K562 (cell line): ENCODE measurements around the gene CTCF. TPM values are rescaled to one million over a fixed set of nuclear protein-coding genes. Genes with fewer than 3 reads are reported as not detected.

Experiments
- ARHGAP35 ChIP-seq: fragments of 450-650 bp; IDR thresholded peaks from 2 replicates; pipeline ENCODE4 v1.6.1; 2018; ENCODE audit not compliant: partially characterized antibody
- DDX20 ChIP-seq: fragments of 450-650 bp; IDR thresholded peaks from 2 replicates; pipeline ENCODE4 v1.6.1; 2016; ENCODE audit warnings: missing genetic modification characterization, low read depth, mild to moderate bottlenecking, missing compliant biosample characterization, moderate library complexity
- DLX4 ChIP-seq: fragments of 250-450 bp; sonication (Bioruptor Pico); IDR thresholded peaks from 2 replicates; pipeline ENCODE4 v1.6.1; 2021; ENCODE audit warnings: mild to moderate bottlenecking
- EP300 ChIP-seq: IDR thresholded peaks from 2 replicates; pipeline ENCODE4 v1.6.1; 2012; ENCODE audit warnings: low read length, improper control_type of control experiment
- FOXP4 ChIP-seq: sonication (generic); formaldehyde crosslinking; IDR thresholded peaks from 2 replicates; pipeline ENCODE4 v1.8.0; 2022; ENCODE audit warnings: mild to moderate bottlenecking, missing genetic modification reagents, borderline replicate concordance
- IRF2 ChIP-seq: sonication (generic); formaldehyde crosslinking; IDR thresholded peaks from 2 replicates; pipeline ENCODE4 v1.8.1; 2022; ENCODE audit warnings: mild to moderate bottlenecking, missing genetic modification reagents
- MTA3 ChIP-seq: fragments of 450-650 bp; formaldehyde crosslinking; IDR thresholded peaks from 2 replicates; pipeline ENCODE4 v1.6.1; 2017; ENCODE audit warnings: mild to moderate bottlenecking, borderline replicate concordance
- RUNX1 ChIP-seq: sonication (generic); IDR thresholded peaks from 2 replicates; pipeline ENCODE4 v1.6.1; 2016; ENCODE audit warnings: antibody characterized with exemption, low read depth
- SIX5 ChIP-seq, 2 experiments: IDR thresholded peaks; 2 replicates each; pipeline ENCODE4 v1.6.1; 2011; ENCODE audit warnings: low read length in 2 of 2, borderline replicate concordance in 1 of 2, low read depth in 1 of 2, mild to moderate bottlenecking in 1 of 2, moderate library complexity in 1 of 2; ENCODE audit not compliant: insufficient read depth in 1 of 2
- SUPT5H ChIP-seq: fragments of 450-650 bp; IDR thresholded peaks from 2 replicates; pipeline ENCODE4 v1.6.1; 2016
- TEAD4 ChIP-seq, 2 experiments: sonication (generic) in 1 of 2; formaldehyde crosslinking in 1 of 2; IDR thresholded peaks; 2 replicates each; pipeline versions ENCODE4 v1.6.1 to v1.8.0; 2012 to 2022; ENCODE audit warnings: borderline replicate concordance in 1 of 2, inconsistent platforms in 1 of 2, low read length in 1 of 2, mild to moderate bottlenecking in 1 of 2, missing genetic modification reagents in 1 of 2
- U2AF1 ChIP-seq: fragments of 200-400 bp; formaldehyde crosslinking; optimal IDR thresholded peaks from 2 replicates; pipeline ENCODE3; 2017; ENCODE audit warnings: mild to moderate bottlenecking, low read depth, low read length, moderate library complexity
- ZBTB26 ChIP-seq: fragments of 450-650 bp; formaldehyde crosslinking; IDR thresholded peaks from 2 replicates; pipeline ENCODE4 v1.4.0; 2022; ENCODE audit warnings: missing genetic modification characterization
- ZNF316 ChIP-seq: fragments of 450-650 bp; IDR thresholded peaks from 2 replicates; pipeline ENCODE4 v1.6.1; 2016
- ZNF584 ChIP-seq: fragments of 200-800 bp; sonication (Bioruptor generic); IDR thresholded peaks from 2 replicates; pipeline ENCODE4 v1.6.1; 2016; ENCODE audit warnings: low read depth, mild to moderate bottlenecking, missing genetic modification characterization, missing compliant biosample characterization
- ZNF79 ChIP-seq: fragments of 250-450 bp; sonication (Bioruptor Pico); IDR thresholded peaks from 2 replicates; pipeline ENCODE4 v1.4.0; 2020; ENCODE audit warnings: low read depth, mild to moderate bottlenecking, moderate library complexity
- polyA plus RNA-seq, 8 experiments: library from polyadenylated mRNA; depleted of rRNA in 4 of 8; stranded (reverse) in 5 of 8; unstranded in 3 of 8; fragments of >200 nt; fragmentation: Nextera tagmentation in 2 of 8; fragmentation: Illumina TruSeq in 1 of 8; extraction: Ambion mirVana in 2 of 8; extraction: Trizol in 1 of 8; gene quantifications; 2 replicates each; pipeline versions ENCODE4 v1.2.1 to v1.2.3, GENCODE V29; 2011 to 2014; ENCODE audit warnings: inconsistent platforms in 1 of 8, missing spikeins in 1 of 8
- total RNA-seq, 7 experiments: library from RNA; depleted of rRNA in 6 of 7; stranded (reverse); fragments of >200 nt in 6 of 7; fragmentation: Illumina TruSeq in 2 of 7; extraction: Trizol in 2 of 7; gene quantifications; 2 replicates each; pipeline versions ENCODE4 v1.2.1 to v1.2.3, GENCODE V29; 2011 to 2021; ENCODE audit warnings: low replicate concordance in 1 of 7
- TF ChIP-seq, protein P1 (sequence below): fragments of 250-450 bp; sonication (Bioruptor Pico); IDR thresholded peaks from 2 replicates; pipeline ENCODE4 v1.4.0; 2020; ENCODE audit warnings: mild to moderate bottlenecking, moderate library complexity, borderline replicate concordance
- TF ChIP-seq, protein P2 (sequence below): fragments of 250-450 bp; sonication (Bioruptor Pico); IDR thresholded peaks from 2 replicates; pipeline ENCODE4 v1.5.0; 2020; ENCODE audit warnings: mild to moderate bottlenecking
- TF ChIP-seq, protein P3 (sequence below): fragments of 450-650 bp; IDR thresholded peaks from 2 replicates; pipeline ENCODE4 v1.7.0; 2016; ENCODE audit warnings: borderline replicate concordance

The CTCF gene
- total and polyA plus RNA-seq, 9 of the 15 experiments (the other 6 are each of a cell fraction or from before 2014, with no cell fraction given), result 7.8 to 49.2 (median 33.9) TPM

DNA sequence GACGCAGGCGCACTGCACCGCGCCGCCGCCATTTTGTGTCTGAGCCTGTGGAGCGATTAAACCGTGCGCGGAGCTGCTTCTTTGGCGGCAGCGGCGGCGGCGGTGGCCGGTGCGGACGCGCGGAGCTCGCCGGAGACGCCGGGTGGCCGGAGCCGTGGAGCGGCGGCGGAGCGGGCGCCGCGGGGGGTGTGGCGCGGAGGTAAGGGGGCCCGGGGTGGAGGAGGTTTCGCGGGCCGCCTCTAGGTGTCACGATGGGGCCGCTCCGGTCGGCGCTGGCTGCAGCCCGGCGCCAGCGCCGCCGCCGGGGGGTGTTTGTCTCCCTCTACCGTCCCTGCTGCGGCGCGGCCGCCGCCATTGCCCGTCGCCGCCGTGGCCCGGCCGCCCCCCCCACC is at the start of gene CTCF (continued):
- TF ChIP-seq FOXP4 (CRISPR knock-in tag), result no peak
- TF ChIP-seq TEAD4 (IDR thresholded peaks at IDR 0.05; ENCODE audit: low read length), result no peak
- TF ChIP-seq TEAD4 (CRISPR knock-in tag; IDR thresholded peaks at IDR 0.05; ENCODE audit: borderline replicate concordance), result no peak
- no peak for TF ChIP-seq SUPT5H
- TF ChIP-seq ZBTB26 (CRISPR knock-in tag), result no peak
- no peak for TF ChIP-seq ZNF584
- TF ChIP-seq DDX20, result no peak
- no peak for TF ChIP-seq RUNX1
- no peak for TF ChIP-seq U2AF1
- TF ChIP-seq, protein P1, sequence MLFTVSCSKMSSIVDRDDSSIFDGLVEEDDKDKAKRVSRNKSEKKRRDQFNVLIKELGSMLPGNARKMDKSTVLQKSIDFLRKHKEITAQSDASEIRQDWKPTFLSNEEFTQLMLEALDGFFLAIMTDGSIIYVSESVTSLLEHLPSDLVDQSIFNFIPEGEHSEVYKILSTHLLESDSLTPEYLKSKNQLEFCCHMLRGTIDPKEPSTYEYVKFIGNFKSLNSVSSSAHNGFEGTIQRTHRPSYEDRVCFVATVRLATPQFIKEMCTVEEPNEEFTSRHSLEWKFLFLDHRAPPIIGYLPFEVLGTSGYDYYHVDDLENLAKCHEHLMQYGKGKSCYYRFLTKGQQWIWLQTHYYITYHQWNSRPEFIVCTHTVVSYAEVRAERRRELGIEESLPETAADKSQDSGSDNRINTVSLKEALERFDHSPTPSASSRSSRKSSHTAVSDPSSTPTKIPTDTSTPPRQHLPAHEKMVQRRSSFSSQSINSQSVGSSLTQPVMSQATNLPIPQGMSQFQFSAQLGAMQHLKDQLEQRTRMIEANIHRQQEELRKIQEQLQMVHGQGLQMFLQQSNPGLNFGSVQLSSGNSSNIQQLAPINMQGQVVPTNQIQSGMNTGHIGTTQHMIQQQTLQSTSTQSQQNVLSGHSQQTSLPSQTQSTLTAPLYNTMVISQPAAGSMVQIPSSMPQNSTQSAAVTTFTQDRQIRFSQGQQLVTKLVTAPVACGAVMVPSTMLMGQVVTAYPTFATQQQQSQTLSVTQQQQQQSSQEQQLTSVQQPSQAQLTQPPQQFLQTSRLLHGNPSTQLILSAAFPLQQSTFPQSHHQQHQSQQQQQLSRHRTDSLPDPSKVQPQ, result no peak
- no peak for TF ChIP-seq MTA3
- TF ChIP-seq ARHGAP35, result no peak
- TF ChIP-seq ZNF79 (CRISPR knock-in tag), result no peak
- no peak for TF ChIP-seq EP300
- TF ChIP-seq SIX5 (IDR thresholded peaks at IDR 0.05; ENCODE audit: borderline replicate concordance in 1 of 2, insufficient read depth in 1 of 2, low read depth in 1 of 2, low read length in 2 of 2), result no peak
- TF ChIP-seq, protein P2, sequence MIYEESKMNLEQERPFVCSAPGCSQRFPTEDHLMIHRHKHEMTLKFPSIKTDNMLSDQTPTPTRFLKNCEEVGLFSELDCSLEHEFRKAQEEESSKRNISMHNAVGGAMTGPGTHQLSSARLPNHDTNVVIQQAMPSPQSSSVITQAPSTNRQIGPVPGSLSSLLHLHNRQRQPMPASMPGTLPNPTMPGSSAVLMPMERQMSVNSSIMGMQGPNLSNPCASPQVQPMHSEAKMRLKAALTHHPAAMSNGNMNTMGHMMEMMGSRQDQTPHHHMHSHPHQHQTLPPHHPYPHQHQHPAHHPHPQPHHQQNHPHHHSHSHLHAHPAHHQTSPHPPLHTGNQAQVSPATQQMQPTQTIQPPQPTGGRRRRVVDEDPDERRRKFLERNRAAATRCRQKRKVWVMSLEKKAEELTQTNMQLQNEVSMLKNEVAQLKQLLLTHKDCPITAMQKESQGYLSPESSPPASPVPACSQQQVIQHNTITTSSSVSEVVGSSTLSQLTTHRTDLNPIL (CRISPR knock-in tag), result no peak
- no peak for TF ChIP-seq ZNF316
- TF ChIP-seq IRF2, result no peak
- TF ChIP-seq, protein P3, sequence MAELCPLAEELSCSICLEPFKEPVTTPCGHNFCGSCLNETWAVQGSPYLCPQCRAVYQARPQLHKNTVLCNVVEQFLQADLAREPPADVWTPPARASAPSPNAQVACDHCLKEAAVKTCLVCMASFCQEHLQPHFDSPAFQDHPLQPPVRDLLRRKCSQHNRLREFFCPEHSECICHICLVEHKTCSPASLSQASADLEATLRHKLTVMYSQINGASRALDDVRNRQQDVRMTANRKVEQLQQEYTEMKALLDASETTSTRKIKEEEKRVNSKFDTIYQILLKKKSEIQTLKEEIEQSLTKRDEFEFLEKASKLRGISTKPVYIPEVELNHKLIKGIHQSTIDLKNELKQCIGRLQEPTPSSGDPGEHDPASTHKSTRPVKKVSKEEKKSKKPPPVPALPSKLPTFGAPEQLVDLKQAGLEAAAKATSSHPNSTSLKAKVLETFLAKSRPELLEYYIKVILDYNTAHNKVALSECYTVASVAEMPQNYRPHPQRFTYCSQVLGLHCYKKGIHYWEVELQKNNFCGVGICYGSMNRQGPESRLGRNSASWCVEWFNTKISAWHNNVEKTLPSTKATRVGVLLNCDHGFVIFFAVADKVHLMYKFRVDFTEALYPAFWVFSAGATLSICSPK, result no peak
- no peak for TF ChIP-seq DLX4
